OCI-LY7 (cell line): ENCODE results near the gene PON1. TPM values are rescaled to one million over a fixed set of nuclear protein-coding genes. Genes with fewer than 3 reads are reported as not detected.

Source experiments
- BruUV-seq: library from RNA; stranded (reverse); fragments of 400-500 nt; replicated peaks from 2 replicates; lab custom pipeline; 2021; lab: Mats Ljungman, UMichigan
- CTCF ChIA-PET: fragments of 300-600 bp; sonication (Branson Sonifier 250); formaldehyde crosslinking; loops from one replicate; lab custom pipeline; 2022; ENCODE audit warnings: antibody characterized with exemption; ENCODE audit not compliant: unreplicated experiment; lab: Charles Lee
- POLR2A ChIA-PET: fragments of 300-600 bp; sonication (Branson Sonifier 250); formaldehyde crosslinking; loops from one replicate; lab custom pipeline; 2022; ENCODE audit warnings: antibody characterized with exemption; lab: Charles Lee
- DNase-seq: peaks from one replicate; pipeline ENCODE4 v3.0.0-alpha.2; 2015; ENCODE audit warnings: low spot score
- H2AFZ ChIP-seq: fragments of 200-600 bp; sonication (generic), shearing (Covaris generic); 2 replicates; pipeline ENCODE4 v1.6.1; 2014; ENCODE audit warnings: mild to moderate bottlenecking, antibody characterized with exemption, low read length, moderate library complexity
- H3K27ac ChIP-seq: fragments of 200-600 bp; sonication (generic); 2 replicates; pipeline ENCODE4 v1.5.1; 2014; ENCODE audit warnings: mixed run types, low read depth, mild to moderate bottlenecking, moderate library complexity, low read length, inconsistent platforms; ENCODE audit not compliant: poor library complexity, severe bottlenecking
- H3K36me3 ChIP-seq: fragments of 200-600 bp; sonication (generic); 2 replicates; pipeline ENCODE4 v1.6.1; 2014; ENCODE audit warnings: mild to moderate bottlenecking, antibody characterized with exemption, low read length, moderate library complexity, mixed read lengths; ENCODE audit not compliant: insufficient read depth
- H3K4me1 ChIP-seq: fragments of 200-600 bp; sonication (generic); 2 replicates; pipeline ENCODE4 v1.5.1; 2014; ENCODE audit warnings: mild to moderate bottlenecking, low read length; ENCODE audit not compliant: insufficient read depth, poor library complexity, severe bottlenecking
- H3K4me2 ChIP-seq: fragments of 200-600 bp; sonication (generic); 2 replicates; pipeline ENCODE4 v1.6.1; 2014; ENCODE audit warnings: mild to moderate bottlenecking, low read length
- H3K4me3 ChIP-seq: fragments of 200-600 bp; sonication (generic); 2 replicates; pipeline ENCODE4 v1.5.1; 2014; ENCODE audit warnings: mild to moderate bottlenecking, low read depth, low read length; ENCODE audit not compliant: poor library complexity, severe bottlenecking
- H3K79me2 ChIP-seq: fragments of 200-600 bp; sonication (generic); 2 replicates; pipeline ENCODE4 v1.6.1; 2016; ENCODE audit warnings: low read depth, mild to moderate bottlenecking, low read length, moderate library complexity, mixed read lengths; ENCODE audit not compliant: insufficient read depth
- H3K9me2 ChIP-seq: fragments of 200-600 bp; sonication (generic); 2 replicates; pipeline ENCODE4 v1.6.1; 2016; ENCODE audit warnings: mild to moderate bottlenecking, low read length, mixed read lengths; ENCODE audit not compliant: insufficient read depth
- H3K9me3 ChIP-seq: fragments of 200-600 bp; sonication (generic); 2 replicates; pipeline ENCODE4 v1.6.1; 2014; ENCODE audit warnings: mild to moderate bottlenecking, mixed run types, low read length, mixed read lengths
- H4K20me1 ChIP-seq: fragments of 200-600 bp; sonication (generic); 2 replicates; pipeline ENCODE4 v1.6.1; 2014; ENCODE audit warnings: mild to moderate bottlenecking, antibody characterized with exemption, low read length, moderate library complexity, mixed read lengths; ENCODE audit not compliant: insufficient read depth
- EZH2phosphoT487 ChIP-seq: fragments of 200-600 bp; sonication (generic); IDR thresholded peaks from 2 replicates; pipeline ENCODE4 v1.6.1; 2018; ENCODE audit warnings: low read depth, borderline replicate concordance, mild to moderate bottlenecking, mixed run types, antibody characterized with exemption, low read length, moderate library complexity, mixed read lengths
- intact Hi-C: fragments of 100-400 bp; cut with micrococcal nuclease; formaldehyde crosslinking; loops from one replicate; pipeline ENCODE4 v1.10.0; 2022; ENCODE audit not compliant: unreplicated experiment
- total RNA-seq, 2 experiments: library from RNA; depleted of rRNA in 1 of 2; stranded (reverse); fragments of >200 nt in 1 of 2; shearing (Covaris generic) in 1 of 2; gene quantifications; 2 replicates each; pipeline ENCODE4 v1.2.3, GENCODE V29; 2014 to 2022
- TF ChIP-seq, protein P1 (sequence below): fragments of 200-600 bp; sonication (generic); conservative IDR thresholded peaks from 2 replicates; pipeline ENCODE4 v1.5.1; 2014; ENCODE audit warnings: mild to moderate bottlenecking, antibody characterized with exemption, low read length, moderate library complexity, mixed read lengths

PON1 gene
- total RNA-seq, 2 experiments from 2014 or later, result not detected

DNA sequence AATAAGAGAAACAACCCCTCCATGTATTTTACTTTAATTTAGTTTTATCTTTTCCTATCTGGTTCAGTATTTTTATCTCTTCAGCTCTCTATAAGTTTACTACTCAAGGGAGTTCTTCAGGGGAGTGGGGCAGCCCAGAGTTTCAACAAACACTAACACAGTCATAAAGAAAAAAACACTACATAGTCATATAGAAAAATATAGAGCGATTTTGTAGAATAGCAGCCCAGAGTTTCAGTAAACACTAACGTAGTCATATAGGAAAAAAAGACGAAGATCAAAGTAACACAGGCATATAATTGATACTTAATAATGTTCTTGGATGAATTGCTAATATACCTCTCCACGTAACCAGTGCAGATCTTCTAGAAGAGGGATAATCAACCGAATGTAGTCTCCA is 54.7 kb downstream of the PON1 start:
- Histone ChIP-seq H2AFZ (no peak overlapping the region), H3K27ac (no peak overlapping the region), H3K4me3 (no peak overlapping the region), H4K20me1 (no peaks in the 10 kb centered on the region), H3K4me2 (no peak overlapping the region), H3K9me2 (no peaks in the 10 kb centered on the region; the same call in 1 of the 2 replicates), H3K9me3 (no peaks in the 10 kb centered on the region), H3K36me3 (no peaks in the 10 kb centered on the region), H3K79me2 (no peaks in the 10 kb centered on the region), H3K4me1 (no peaks in the 10 kb centered on the region)
- no TSS peak for BruUV-seq
- ChIA-PET CTCF (no interaction called here), POLR2A (interaction anchor here (1.1 kb wide), 1 partner anchor 9 kb away, joined by 3 read pairs; no protein-coding TSS in a partner anchor)
- TF ChIP-seq, protein P1, sequence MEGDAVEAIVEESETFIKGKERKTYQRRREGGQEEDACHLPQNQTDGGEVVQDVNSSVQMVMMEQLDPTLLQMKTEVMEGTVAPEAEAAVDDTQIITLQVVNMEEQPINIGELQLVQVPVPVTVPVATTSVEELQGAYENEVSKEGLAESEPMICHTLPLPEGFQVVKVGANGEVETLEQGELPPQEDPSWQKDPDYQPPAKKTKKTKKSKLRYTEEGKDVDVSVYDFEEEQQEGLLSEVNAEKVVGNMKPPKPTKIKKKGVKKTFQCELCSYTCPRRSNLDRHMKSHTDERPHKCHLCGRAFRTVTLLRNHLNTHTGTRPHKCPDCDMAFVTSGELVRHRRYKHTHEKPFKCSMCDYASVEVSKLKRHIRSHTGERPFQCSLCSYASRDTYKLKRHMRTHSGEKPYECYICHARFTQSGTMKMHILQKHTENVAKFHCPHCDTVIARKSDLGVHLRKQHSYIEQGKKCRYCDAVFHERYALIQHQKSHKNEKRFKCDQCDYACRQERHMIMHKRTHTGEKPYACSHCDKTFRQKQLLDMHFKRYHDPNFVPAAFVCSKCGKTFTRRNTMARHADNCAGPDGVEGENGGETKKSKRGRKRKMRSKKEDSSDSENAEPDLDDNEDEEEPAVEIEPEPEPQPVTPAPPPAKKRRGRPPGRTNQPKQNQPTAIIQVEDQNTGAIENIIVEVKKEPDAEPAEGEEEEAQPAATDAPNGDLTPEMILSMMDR, result no peak
- DNase-seq, result no peak
- intact Hi-C loops, result no loop called here

DNA sequence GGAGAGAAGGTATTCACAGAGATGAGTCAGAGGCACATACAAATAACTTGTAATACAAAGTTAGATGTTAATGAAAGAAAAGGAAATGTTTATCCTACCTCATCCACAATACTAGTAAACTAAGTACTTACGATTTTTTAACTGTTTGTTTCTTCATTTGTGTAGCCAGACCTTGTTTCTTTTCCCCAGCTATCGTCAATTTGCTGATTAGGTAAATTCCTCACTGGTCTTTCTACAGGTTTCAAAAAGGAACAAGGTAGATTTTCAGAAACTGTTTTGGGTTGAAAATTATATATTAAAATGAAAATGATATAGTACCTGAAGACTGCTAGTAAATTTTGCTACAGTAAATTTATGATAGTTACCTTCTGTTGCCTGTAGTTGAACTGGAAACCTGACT is 56.6 kb downstream of the PON1 start:
- Histone ChIP-seq H3K36me3 (no peaks in the 10 kb centered on the region), H3K4me3 (no peak overlapping the region), H4K20me1 (no peaks in the 10 kb centered on the region), H2AFZ (no peak overlapping the region), H3K79me2 (no peaks in the 10 kb centered on the region), H3K4me2 (no peak overlapping the region), H3K9me3 (no peaks in the 10 kb centered on the region), H3K27ac (no peak overlapping the region), H3K9me2 (no peaks in the 10 kb centered on the region; the same call in 1 of the 2 replicates), H3K4me1 (no peaks in the 10 kb centered on the region)
- intact Hi-C loops, result no loop called here
- POLR2A ChIA-PET, result no interaction called here
- no peak for DNase-seq
- no peak for TF ChIP-seq EZH2phosphoT487
- TF ChIP-seq, protein P1, result no peak
- BruUV-seq, result no TSS peak
- CTCF ChIA-PET, result no interaction called here

DNA sequence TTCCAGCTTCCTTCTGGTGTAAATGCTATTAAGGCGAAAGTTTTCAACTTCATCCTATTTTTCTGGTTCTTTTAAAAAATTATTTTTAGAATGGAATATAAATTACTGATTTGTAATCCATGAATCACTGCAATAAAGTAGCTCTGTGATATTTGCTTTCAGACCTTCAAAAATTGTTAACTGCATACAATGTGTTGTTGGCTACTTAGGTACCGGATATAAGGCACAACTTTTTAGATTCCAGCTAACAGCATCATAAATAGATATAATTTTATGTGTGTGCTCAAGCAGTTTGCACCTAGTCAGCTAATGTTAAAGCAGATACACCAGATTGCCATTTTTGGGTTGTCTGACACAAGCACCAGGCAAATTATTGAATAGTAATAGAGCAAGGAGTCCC is 58.7 kb downstream of the PON1 start:
- Histone ChIP-seq H3K27ac (no peak overlapping the region), H3K36me3 (no peaks in the 10 kb centered on the region), H3K9me2 (no peaks in the 10 kb centered on the region; the same call in 1 of the 2 replicates), H3K4me2 (no peak overlapping the region), H3K4me3 (no peak overlapping the region), H3K9me3 (no peaks in the 10 kb centered on the region), H3K79me2 (no peaks in the 10 kb centered on the region), H4K20me1 (no peaks in the 10 kb centered on the region), H2AFZ (no peak overlapping the region), H3K4me1 (no peaks in the 10 kb centered on the region)
- intact Hi-C loops, result no loop called here
- no TSS peak for BruUV-seq
- ChIA-PET CTCF (no interaction called here), POLR2A (no interaction called here)
- no peak for TF ChIP-seq EZH2phosphoT487
- TF ChIP-seq, protein P1, result no peak
- no peak for DNase-seq
